ENCODE measurements around the gene CNOT3.
"Not testable (repeated sequence)": the region's sequence is repeated elsewhere in the genome, so short reads cannot be mapped to it uniquely, and the experiment has no call there.

Gene CNOT3

DNA sequence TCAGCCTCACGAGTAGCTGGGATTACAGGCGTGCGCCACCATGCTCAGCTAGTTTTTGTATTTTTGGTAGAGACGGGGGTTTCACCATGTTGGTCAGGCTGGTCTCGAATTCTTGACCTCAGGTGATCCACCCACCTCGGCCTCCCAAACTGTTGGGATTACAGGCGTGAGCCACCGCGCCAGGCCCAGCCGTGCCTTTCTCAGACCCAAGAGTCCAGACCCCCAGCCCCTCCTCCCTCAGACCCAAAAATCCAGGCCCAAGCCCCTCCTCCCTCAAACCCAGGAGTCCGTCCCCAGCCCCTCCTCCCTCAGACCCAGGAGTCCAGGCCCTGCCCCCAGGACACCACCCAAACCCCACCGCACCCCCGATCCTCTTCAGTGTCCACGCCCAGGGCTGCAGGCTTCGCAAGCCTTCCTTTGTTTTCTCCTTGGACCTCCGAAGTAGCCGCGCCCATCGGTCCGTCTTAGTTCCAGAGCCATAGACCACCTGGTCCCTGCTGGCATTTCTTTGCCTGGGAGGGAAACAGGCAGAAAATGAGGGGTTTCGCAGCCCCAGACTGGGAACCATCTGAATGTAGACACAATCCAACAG is 31.7 kb downstream of the CNOT3 start:
- no peak for DNase-seq (ENCODE audit: low spot score)

DNA sequence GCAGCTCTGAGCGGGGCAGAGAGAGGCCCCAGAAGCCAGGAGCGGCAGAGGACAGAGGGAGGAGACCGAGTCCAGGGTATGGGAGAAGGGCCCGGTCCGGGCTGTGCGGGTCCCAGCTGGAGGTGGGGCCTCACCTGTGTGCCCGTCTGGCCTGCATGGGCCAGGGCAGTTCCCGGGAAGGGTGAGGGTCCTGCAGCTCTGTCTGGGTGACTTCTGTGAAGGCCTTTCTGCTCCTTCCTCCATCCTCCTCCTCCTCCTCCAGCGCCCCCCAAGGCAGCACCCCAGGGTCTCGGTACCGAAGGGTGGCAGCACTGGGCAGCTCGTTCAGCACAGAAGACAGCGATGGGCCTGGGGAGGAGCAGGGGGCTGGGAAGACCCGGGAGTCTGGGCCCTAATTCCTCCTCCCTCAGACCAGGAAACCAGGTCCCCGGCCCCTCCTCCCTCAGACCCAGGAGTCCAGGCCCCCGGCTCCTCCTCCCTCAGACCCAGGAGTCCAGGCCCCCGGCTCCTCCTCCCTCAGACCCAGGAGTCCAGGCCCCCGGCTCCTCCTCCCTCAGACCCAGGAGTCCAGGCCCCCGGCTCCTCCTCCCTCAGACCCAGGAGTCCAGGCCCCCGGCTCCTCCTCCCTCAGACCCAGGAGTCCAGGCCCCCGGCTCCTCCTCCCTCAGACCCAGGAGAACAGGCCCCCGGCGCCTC is 34.3 kb downstream of the CNOT3 start:
- DNase-seq (ENCODE audit: low spot score): not testable (repeated sequence)

DNA sequence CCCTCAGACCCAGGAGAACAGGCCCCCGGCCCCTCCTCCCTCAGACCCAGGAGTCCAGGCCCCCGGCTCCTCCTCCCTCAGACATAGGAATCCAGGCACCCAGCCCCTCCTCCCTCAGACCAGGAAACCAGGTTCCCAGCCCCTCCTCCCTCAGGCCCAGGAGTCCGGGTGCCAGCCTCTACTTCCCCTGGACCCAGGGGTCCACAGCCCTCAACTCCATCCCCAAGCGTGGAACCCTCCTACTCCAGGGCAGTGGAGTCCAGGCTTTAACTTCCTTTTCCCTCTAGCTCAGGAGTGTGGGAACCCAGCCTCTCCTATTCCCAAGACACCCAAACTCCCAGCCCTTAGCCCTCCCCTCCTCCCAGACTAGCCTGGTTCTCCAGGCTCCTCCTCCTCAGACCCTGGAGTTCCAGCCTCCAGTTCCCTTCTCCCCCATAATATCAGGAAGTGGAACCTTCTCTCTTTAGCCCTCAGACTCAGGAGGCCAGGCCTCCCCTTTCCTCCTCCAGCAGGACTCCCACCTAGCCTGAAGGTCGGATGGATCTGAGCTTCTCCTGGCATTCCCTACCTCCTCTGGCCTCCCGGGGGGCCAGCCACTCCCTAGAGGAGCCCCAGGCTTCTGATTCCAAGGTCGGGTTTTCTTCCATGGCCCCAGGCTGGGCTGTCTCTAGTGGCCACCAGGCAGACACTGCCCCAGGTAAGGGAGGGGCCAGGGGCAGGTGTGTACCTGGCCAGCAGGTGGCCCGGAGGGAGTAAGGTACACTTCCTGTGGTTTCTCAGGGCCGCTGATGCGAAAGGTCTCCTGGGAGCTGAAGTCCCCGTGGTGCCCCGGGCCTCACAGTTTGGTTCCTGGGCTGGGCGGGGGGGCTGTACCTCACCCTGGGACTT is 35.2 kb downstream of the CNOT3 start, which contains the start of gene TMC4:
Gene TMC4 (minus strand): TSS at position 690 of the 888 bp plus-strand sequence. CDS start 43 bp downstream, at position 647.
- peak; percentile 54 for DNase-seq (ENCODE audit: low spot score)

DNA sequence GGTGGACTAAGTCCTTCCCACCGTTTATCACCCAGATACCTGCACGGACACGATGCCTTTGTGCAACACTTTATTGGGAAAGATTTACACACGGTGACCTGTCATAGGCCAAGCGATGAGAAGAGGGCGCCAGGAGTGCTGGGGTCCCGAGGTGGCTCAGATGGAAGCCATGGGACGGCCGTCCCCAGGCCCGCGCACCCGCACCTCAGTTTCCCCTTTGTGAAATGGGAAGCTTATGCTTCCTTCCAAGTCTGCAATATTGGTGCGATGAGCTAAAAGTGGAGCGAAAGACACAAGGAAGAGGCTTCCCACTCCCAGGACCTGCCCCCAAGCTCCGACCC is 35.8 kb downstream of the CNOT3 start:
- DNase-seq (ENCODE audit: low spot score): no peak

DNA sequence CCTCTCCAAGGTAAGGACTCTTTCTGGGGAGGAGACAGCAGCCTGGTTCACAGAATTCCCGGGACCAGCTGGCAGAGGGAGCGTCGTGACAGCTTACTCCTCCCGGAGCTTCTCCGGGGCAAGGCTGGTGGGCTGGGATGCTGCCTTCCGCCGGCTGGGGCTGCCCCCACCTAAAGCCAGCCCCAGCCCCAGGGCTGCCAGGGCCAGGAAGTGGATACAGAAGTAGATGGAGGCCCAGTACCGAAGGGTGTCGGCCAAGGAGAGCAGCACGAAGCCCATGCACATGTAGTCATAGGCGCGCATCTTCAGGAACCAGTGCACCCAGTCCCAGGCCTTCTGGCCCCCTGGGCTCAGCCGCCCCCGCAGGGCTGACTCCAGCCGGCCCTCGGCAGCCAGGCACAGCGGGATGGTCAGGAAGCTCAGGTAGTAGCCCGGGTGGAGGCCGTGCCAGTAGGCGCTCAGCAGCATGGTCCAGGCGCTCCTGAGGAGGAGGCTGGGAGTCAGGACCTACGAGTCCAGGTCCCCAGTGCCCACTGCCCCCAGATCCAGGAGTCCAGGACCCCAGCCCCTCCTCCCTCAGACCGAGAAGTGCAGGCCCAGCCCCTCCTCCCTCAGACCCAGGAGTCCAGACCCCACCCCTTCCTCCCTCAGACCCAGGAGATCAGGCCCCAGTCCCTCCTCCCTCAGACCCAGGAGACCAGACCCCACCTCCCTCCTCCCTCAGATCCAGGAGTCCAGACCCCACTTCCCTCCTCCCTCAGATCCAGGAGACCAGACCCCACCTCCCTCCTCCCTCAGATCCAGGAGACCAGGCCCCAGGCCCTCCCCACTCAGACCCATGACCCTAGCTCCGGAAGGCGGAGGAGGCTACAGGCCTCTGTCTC is 36.6 kb downstream of the CNOT3 start:
- no peak for DNase-seq (ENCODE audit: low spot score)

DNA sequence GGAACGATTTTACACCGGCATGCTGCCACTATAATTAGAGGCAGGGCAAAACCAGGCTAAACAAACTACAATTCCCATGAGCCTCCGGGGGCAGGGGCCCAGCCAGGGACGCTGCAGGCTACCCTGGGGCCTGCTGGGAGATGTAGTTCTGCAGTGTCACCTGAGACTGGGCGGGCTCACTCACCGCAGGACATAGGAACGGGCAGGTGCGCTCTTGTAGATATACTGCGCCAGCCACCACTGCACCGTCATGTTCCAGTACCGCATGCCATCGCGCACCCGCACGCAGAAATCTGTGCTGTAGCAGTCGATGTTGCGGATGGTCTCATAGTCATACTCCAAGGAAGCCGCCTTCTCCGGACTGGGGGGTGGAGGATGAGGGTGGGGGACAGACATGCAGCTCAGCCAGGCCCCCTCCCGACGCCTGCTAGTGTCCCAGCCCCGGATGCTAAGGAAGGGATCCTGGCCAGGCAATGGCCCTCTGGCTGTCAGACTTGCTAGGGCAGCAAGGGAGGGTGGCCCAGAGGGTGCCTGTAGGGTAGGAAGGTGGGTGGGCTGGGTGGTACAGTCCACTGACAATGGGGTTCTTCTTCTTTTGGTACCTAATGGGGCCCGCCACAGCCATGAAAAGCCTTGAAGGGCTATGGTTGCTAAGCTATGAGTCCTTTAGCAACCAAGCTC is 41.2 kb downstream of the CNOT3 start:
- no peak for DNase-seq (ENCODE audit: low spot score)

DNA sequence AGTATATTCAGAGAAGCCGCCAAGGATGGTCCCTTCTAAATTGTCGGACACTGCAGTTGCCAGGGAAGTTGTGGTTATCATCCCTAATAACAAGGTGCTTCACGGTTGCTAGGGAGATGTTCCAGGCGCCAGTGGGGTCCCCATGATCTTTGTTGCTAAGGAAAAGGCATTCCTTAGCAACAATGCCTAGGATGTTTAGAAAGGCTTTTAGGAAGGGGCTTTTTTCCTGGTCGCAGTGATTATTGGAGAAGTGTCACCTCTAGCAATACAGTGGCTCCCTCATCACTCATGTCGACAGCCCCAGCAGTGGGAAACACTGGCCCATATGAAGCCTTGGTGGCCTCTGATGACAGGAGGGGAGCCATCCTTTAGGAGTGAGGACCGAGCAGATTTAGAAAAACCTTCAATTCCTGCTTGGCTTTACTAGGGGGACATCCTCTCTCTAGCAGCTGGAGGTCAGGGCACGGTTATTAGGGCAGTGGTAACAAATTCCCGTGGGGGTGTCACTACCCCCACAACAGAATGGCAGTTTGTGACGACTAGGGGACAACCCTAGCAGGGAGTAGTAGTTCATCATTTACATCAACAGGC is 41.8 kb downstream of the CNOT3 start:
- no peak for DNase-seq (ENCODE audit: low spot score)

DNA sequence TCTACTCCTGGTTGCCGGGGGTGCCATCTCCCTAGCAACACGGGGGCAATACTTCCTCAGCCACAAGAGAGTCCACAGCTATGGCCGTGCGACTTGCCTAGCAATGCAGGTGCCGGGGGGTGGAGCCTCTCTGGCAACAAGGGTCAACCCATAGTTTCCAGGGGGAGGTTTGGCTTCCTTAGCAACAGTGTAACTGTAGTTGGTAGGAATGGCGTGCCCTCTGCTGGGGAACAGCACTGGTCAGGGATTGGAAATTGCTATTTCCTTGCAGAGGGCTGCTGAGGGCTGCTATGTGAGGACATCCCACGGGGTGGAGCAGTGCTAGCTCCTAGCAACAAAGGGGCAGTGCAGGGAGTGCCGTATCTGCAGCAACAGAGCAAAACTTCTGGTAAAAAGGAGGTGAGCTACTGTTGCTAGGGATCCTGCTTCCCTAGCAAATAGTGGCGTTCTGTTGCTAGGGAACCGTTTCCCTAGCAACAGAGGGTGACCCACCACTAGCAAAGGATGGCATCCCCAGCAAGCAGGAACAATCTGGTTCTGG is 42.4 kb downstream of the CNOT3 start:
- DNase-seq (ENCODE audit: low spot score): no peak

DNA sequence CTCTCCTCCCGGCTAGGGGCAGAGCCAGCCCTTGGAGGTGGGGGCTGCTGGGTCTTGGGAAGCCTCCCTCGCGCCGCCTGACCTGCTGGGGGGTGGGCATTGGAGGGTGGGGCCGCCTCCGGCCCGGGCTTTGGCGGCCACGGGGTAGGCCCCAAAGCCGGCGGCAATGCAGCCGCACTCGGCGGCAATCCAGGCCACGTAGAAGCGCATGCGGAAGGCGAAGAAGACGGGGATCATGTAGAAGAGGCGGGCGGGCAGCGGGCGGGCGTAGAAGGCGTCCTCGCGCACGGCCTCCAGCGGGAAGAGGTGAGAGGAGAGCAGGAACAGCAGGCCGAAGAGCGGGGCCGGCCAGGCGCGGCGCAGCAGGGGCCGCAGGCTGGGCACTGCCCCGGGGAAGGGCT is 43.1 kb downstream of the CNOT3 start:
- DNase-seq (ENCODE audit: low spot score): no peak

DNA sequence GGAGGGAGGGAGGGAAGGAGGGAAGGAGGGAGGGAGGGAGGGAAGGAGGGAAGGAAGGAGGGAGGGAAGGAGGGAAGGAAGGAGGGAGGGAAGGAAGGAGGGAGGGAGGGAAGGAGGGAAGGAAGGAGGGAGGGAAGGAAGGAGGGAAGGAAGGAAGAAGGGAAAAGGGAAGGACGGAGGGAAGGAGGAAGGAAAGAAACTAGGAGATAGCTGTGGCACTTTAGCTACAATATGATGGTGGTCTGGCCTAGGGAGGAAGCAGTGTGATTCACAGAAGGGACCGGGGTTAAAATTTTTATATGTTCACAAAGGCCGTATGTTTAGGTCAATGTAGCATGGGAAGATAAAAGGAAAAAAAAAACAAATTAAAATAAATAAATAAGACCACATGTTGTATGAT is 44.3 kb downstream of the CNOT3 start:
- not testable (repeated sequence) for DNase-seq (ENCODE audit: low spot score)

DNA sequence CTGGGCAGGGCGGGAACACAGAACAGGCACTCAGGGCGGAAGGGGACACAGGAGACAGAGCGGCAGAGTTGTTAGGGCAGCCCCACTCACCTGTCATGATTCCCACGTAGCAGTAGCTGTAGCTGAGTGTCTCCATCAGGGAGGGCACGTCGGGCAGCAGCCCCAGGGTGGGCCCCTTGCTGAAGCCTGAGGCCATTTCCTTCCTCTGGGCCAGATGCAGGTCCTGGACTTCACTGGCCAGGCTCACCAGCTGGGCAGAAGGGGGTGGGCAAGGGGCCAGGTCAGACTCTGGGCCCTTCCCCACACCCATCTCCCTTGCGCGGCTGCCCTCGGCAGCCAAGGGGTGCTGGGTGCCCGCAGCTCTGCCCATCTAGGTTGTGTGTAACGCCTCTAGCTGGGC is 45.9 kb downstream of the CNOT3 start:
- DNase-seq (ENCODE audit: low spot score): no peak

DNA sequence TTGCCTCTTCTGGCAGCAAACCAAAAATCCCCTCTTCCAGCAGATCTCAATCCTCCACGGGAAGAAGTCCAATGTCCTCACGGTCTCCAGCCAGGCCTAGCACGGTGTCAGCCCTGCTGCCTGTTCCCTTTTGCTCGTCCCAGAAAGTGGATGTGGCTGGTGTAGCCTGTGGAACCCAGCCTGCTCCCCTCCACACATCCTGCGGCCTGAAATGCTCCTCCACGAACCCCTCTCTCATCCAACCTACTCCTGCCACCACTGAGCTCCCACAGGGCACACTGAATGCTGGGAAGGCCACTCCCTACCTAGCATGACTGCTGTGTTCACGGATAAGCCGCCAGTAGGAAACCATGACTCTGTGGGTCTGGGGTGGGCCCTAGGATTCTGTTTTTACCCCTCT is 48.8 kb downstream of the CNOT3 start:
- no peak for DNase-seq (ENCODE audit: low spot score)

DNA sequence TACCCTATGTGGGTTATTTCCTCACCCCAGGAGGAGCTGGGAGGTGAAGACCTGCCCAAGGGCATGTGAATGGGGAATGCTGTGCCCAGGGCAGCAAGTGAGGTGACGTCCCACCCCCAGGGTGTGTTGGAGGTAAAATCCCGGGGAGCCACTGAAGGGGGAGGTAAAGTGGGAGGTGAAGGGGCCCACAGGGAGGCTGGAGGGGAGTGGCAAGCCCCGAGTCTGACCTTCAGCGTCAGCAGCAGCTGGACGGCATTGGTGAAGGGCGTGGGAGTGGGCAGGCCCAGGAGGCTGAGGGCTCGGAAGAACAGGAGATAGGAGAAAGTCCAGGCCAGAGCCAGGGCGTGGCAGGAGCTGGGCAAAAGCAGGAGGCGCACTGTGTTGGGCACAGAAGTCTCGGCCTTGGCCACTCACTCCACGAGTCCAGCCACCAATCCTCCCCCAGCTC is 49.4 kb downstream of the CNOT3 start:
- no peak for DNase-seq (ENCODE audit: low spot score)

DNA sequence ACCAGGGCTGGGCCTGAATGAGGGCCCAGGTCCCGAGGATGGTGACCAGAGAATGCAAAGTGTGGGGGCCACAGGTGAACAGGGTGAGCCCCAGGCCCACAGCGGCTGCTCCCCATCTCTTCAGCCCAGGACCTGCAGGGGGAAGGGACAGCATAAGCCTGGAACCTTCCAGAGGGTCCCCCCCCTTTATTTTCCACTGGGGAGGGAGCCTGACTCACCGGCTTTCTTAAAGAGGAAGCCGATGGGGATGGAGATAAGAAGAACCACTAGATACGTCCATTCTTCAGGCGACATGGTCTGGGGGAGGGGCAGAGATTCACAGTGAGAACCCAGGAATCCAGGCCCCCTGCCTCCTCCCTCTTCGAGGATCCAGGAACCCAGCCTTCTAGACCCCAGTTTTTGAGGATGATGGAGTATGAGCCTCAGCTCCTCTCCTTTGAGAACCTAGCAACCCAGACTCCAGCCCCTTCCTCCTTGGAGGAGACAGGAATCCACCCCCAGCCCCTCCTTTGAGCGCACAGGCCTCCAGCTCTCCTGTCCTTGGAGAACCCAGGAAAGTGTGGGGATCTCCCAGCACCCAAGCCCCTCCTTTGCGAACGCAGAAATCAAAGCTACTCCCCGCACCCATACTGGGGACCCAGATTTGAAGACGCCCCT is 50.8 kb downstream of the CNOT3 start:
- no peak for DNase-seq (ENCODE audit: low spot score)

DNA sequence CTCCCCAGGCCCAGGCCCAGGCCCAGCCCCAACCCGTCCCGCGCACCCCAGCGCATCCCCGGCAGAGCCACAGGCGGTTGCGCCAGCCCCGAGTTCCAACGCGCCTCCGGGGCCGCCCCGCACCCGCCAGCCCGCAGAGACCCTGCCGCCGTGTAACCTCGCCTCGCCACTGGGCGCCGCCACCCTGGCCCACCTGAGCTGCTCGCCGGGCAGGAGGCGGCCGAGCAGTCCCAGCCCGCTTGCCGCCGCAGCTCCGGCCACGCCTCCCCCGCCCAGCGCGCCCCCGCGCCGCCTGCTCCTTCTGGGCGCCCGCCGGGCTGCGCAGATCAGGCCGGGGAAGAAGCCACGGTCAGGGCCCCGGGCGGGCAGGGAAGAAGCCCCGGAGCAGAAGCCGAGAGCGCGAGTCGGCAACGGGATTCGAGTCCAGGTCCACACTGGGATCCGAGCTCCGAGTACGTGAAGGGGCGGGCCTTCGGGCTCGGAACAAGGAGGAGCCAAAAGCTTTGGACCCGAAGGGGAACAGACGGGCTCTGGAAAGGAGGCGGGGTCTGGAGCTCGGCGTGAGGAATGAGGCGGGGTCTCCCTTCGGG is 51.7 kb downstream of the CNOT3 start, which contains the start of gene MBOAT7:
Gene MBOAT7 (minus strand): TSS at position 436 of the 590 bp plus-strand sequence. CDS start 1,072 bp downstream, outside the sequence.
- DNase-seq (ENCODE audit: low spot score): no peak

DNA sequence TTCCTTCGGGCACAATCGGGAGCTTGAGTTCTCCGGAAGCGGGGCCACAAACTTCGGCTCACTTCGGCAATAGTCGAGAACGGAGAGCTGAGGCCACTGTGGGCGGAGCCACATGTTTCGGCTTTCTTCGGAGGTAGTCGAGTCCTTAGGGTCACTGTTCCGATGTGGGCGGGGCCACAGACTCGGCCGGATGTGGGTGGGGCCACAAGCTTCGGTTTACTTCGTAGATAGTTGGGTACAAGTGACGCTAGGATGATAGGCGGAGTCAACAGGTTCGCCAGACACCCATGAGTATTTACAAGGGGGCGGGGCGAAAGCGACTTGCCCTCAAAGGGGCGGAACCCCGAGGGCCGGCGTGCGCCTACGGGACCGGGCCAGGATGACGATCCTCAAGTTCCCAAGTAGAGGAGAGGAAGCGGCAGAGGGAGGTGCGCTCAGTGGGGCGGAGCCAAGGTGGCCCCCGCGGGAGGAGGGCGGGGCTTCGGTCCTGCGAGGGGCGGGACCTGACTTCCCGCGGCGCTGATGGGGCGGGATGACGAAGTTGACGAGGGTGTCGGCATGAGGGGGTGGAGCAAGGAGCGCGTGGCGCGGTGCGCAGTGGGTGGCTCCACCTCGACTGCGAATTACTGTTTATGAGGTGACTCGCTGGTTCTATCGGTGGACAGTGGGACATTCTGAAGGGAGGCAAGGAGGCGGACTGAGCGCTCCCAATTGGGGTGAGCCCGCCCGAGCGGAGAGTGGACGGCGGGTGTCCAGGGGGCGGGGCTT is 52.4 kb downstream of the CNOT3 start:
- DNase-seq (ENCODE audit: low spot score): peak; percentile 93

DNA sequence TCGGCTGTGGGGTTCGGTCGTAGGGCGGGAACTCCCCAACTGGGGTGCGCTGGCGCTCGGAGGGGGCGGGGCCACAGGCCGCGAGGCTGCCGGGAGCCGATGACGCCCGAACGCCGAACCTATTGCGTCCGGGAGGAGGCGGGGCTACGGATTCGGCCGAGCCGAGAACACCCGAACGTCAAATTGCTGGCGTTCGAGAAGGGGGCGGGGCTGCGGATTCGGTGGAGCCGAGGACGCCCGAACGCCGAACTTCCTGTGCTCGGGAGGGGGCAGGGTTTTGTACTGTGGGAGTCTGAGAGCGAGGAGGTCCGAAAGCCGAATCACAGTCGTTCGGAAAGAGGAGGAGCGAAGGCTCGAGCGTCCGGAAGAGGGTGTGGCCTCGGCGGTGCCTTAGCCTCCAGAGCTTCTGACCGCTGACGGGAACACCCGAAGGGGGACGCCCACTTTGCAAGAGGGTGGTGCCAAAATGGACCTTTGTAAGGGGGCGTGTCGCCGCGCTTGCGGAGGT is 53.0 kb downstream of the CNOT3 start:
- DNase-seq (ENCODE audit: low spot score): peak; percentile 88

DNA sequence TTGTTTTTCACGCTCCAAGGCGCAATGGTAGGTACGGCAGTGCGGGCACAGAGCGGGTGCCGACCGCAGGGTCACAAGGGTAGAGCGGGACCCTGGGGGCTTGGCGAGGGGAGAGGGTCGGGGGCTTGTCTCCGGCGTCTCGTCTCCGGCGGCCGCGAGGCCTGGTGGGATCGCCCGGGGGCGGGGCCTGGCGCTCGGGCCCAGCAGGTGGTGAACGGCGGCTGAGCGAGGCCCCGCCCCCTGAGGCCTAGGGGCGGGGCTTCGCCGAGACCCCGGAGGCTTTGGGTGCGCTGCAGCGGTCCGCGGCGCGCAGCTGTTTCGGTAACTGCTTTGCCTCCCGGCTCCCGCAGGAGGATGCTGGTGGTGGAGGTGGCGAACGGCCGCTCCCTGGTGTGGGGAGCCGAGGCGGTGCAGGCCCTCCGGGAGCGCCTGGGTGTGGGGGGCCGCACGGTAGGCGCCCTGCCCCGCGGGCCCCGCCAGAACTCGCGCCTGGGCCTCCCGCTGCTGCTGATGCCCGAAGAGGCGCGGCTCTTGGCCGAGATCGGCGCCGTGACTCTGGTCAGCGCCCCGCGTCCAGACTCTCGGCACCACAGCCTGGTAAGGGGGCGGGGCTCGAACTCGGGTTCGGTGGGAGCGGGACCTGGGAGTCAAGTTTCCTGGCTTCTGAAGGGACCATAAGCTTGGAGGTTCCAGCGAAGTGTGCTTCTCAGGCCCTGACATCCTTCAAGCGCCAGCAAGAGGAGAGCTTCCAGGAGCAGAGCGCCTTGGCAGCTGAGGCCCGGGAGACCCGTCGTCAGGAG is 53.6 kb downstream of the CNOT3 start, which contains the start of gene TSEN34:
Gene TSEN34 (plus strand): TSS at position 298 of the 800 bp plus-strand sequence. CDS start 57 bp downstream, at position 355.
- DNase-seq (ENCODE audit: low spot score): peak; percentile 83
